ENCODE data around the gene OR52L1. TPM values are rescaled to one million over a fixed set of nuclear protein-coding genes. Genes with fewer than 3 reads are reported as not detected.
"Not testable (repeated sequence)": the region's sequence is repeated elsewhere in the genome, so short reads cannot be mapped to it uniquely, and the experiment has no call there.

OR52L1 gene
- polyA plus RNA-seq (ENCODE audit: insufficient read length): not detected

DNA sequence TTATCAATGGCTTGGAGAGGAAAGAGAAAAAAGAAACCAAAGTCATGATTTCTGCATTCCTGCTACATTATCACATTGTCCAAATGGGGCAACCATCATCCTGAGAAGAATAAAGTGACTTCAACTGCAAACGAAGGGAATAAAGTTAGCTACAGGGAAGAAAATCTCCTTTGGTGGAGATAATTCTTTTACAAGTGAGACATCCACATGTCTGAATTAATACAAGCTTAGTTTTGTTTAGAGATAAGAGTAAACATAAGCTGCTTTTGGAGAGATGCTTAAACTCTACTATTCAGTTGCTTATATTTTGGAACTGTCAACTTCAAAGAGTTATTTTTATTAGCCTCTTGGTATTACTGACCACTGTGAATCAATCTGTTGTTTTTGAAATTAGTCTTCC lies at the start of gene OR52L1:
OR52L1 (minus strand) TSS at position 101 of the 400 bp plus-strand sequence; CDS start at position 46, 55 bp downstream.
- DNase-seq (ENCODE audit: low read depth): no peak

DNA sequence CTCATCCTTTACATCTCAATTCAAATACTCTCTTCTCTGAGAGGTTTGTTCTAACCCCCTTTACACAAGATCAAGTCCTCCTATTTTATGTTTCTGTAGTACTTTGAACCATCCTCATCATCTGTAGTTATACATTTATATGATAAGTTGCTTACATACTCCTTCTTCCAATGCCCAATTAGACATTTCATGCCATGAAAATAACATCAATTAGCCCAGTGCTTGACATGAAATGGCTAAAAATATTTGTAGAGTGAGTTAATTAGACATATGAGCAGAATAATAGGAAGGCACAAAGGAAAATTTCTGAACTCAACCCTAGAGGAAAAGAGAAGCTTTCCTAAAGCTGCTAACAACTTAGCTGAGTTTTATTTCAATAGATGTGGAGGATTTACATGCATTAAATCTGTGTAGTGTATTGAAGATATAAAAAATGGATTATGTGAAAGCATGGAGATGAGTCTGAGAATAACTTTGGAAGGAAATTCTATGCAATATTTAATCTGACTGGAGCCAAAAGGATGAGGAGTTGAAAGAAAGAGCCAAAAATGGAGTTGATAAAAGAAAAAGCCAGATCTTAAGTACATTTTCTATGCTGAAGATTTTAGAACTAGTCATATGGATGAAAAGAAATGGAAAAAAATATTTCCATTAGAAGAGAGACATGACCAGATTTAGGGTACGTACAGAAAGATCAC lies 44.1 kb upstream of the OR52L1 start, which contains the start of gene OR56A1:
OR56A1 (minus strand) TSS at position 51 of the 698 bp plus-strand sequence. CDS start 3,066 bp downstream, outside the sequence.
- DNase-seq (ENCODE audit: low read depth): no peak

DNA sequence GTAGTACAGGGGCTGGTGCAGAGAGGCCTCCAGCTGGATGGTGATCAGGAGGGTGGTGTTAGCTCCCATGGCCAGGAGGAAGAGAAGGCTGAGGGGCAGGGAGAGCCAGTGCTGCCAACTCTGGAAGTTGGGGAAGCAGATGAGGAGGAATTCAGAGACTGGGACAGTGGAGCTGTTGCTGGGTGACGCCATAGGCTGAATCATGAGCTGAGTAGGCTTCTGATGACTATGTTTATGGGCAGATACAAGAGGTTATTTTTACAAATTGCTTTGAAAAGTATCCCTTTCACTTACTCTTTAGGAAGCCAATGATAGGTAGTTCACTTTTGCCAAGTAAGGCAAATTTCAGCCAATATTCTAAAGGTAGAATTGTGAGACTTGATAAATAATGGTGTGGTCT lies 40.7 kb upstream of the OR52L1 start:
- no peak for DNase-seq (ENCODE audit: low read depth)

DNA sequence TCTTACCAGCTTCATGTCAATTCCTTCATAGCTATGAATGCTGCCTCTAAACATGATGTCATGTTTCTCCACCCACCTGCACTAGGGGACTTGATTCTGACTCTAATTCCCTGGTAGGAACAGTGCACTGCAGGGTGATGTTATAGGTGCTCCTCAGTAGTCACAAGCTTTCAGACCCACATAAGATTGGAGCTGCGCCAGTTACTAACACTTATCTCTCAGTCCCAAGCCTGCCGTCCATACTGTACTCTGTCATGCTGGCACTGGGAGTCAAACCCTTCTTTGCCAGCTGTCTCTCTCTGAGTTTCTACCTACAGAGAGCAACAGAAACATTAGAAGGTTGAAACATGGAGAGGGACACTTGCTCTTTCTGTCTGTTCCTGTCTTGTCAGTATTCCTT lies 38.3 kb upstream of the OR52L1 start:
- no peak for DNase-seq (ENCODE audit: low read depth)

DNA sequence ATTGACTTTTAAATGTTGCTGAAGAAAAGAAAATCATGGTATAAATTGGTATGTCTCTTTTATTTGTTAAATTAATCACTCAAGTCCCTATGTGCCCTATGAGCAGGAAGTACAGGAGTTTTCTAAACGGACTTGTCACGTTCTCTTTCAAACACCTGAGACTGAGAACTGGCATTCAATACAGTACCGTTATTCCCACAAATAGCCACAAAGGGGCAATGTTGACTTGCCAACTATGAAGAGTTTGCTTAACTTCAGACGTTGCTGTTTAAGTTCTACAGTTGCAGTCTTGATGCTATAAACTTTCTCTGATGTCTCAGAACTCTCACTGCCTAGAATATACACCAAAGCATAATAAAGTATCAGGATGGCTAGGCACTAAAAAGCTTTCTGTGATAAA lies 36.2 kb upstream of the OR52L1 start:
- DNase-seq (ENCODE audit: low read depth): no peak

DNA sequence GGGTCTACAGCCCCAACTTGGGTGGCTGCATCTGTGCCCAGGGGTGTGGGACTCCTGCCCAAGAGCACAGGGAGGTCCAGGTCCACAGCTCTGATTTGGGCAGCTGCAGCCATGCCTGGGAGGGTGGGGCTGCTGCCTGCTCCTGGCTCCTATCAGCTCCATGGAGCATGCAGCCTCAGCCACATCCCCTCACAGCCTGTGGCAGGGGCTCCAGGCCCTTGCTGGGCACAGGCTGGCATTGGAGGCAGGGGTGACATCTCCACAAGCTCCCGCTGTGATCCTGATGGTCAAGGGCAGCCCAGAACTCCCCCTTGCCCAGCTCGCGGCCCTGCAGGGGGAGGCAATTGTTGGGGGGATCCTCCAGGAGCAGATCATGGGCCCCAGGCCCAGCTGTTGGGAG lies 26.3 kb upstream of the OR52L1 start:
- no peak for DNase-seq (ENCODE audit: low read depth)

DNA sequence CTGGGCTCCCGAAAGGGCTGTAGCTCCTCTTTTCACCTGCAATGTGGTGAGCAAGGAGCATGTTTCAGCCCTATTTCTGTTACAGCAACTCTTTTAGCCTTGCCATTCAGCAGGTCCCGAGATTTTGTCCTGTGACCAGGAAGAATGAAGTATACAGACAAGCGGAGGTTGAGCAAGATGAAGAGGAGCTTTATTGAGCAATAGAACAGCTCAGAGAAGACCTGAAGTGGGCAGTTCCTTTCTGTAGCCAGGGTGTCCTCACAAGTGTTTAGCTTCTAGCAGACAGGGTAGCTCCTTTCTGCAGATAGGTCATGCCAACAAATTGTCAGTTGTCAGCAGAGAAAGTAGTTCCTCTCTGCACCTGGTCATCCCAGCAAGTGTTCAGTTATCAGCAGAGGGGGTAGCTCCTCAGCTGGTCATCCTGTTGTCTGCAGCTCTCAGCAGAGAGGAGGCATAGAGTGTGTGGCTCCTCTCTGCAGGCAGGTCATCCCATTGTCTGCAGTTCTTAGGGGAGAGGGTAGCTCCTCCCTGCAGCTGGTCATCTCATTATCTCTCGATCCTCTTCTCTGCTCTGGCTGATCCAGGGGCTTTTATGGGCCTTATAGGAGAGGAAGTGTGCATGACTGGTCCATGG lies 25.4 kb upstream of the OR52L1 start:
- DNase-seq (ENCODE audit: low read depth): no peak

DNA sequence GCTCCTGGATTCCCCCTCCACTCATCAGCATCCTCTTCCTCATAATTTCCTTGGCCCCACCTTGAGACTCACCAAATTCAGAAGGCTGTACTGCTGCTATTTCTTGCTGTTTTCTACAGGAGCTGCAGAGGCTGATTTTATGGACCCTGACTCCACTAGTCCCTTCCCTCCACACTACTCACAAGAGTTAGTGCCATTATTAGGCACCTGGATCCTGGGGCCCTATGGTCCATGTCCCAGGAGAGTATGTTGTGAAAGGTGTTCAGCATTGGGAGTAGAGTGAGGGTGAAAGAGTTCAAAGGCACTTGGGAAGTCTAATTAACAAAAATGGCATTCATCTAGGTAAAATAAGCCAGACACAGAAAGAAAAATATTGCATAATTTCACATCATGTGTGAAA lies 20.1 kb upstream of the OR52L1 start, which contains the start of gene OR56A4:
OR56A4 (minus strand) TSS at position 101 of the 400 bp plus-strand sequence. CDS start 3,954 bp downstream, outside the sequence.
- DNase-seq (ENCODE audit: low read depth): no peak

DNA sequence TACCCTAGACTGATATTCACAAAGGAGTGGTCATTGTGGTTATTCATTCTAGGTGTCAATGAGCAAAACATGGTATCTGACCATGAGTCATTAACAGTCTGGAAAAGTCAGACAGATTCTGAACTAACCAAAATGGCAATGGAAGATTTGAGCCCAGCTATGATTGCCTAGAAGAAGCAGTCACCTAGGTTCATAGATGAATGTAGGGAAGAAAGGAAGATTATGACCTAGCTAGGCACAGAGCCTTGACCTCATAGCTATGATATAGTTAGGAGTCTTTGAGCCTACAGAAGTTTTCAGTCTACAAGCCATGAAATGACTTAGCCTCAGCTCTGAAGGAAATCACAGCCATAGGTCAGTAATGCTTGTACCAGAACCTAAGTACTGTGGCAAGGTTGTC lies 19.6 kb upstream of the OR52L1 start:
- no peak for DNase-seq (ENCODE audit: low read depth)

DNA sequence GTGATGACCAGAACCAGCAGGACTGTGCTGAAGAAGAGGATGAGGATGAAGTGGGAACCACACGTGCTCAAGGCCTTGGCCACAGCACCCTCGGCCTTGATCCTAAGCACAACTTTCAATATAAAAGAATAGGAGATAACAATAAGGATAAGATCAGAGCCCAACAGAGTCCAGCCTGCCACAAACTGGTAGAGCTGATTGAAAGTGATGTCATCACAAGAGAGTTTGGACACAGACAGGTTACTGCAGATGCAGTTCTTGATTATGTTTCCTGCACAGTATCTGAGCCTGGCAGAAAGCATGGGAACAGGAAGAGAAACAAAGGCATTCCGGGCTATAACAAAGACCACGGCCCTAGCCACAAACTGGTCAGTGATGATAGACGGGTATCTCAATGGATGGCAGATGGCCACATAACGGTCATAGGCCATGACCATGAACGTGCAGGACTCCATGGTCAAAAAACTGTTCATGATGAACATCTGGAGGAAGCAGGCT lies 15.5 kb upstream of the OR52L1 start:
- no peak for DNase-seq (ENCODE audit: low read depth)

DNA sequence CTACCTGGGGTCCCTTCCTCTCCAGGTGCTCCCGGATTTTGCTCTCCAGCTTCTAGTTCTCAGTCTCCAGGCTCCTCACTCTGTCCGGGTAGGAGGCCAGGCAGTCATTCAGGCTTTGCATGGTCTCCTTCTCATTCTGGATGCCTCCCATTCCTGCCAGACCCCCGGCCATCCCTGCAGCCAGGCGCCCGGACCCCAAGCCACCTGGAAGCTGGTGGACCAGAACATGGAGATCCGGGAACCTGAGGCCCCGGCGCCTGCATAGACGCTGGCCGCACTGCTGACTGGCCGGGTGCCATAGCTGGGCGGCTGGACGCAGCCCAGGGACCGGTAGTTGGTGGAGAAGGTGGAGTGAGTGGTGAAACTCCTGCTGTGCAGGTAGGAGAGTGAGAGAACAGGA lies 8.0 kb upstream of the OR52L1 start:
- no peak for DNase-seq (ENCODE audit: low read depth)

DNA sequence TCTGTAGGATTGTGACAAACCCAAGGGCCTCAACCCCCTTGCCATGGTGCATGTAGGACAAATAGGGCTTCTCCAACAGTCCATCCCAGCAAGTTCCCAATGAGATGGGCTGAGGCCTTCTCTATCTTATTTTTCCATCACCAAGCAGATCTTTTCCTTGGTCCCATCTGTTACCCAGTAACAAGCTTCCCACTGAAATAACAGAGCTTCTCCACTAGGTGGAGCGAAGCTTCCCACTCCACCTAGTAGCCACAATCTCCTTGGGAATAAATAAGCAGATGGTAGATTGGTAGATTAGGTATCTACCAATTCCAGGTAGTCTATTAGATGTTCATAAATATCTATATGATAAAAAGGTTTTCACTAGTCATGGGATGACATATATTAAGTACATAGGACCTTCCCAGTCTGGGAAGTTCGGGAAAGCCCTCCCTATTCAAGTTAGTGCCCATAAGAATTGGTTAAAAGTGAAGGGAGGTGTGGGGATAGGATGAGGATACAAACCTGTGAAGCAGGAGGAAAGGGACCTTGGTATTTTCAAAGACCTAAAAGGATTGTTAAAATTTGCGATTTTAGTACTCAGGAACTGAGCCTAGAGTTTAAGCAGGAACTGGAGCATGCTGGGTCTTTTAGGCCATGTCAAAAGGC lies 5.9 kb upstream of the OR52L1 start:
- no peak for DNase-seq (ENCODE audit: low read depth)

DNA sequence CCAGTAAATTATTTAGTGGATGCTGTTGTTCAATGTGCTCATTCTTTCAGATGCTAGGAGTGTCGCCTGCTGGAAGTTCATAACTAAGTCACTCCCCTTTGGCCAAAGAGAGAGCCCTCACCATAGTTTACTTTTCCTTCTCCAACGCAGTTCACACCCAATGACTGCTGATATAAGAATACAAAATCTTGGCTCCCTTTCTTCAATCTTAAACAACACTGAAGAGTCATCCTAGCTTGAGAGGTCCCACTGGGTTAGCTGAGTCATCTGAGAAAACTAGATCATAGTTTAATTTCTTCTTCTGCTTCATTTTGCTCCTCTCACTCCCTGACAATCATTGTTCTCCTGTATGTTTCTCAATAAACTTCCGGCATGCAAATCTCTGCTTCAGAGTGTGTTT lies 5.4 kb upstream of the OR52L1 start:
- no peak for DNase-seq (ENCODE audit: low read depth)

DNA sequence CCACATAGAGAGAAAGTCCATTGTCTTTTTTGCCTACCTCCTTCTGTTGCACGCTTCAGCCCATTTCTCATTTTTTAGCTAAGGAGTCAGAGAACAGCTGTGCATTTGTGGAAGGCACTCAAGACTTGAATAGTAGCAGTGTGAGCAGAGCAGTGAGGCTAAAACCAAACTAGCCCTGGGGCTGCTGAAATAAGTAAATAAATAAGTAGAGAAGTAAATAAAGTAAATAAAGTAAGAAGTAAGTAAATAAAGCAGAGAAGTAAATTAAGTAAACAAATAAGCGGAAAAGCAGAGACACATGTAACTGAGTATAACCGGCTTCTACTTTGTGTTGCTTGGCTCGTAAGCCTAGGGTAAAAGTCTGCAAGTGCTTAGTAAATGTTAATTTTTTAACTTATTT lies 2.4 kb upstream of the OR52L1 start:
- DNase-seq (ENCODE audit: low read depth): no peak

DNA sequence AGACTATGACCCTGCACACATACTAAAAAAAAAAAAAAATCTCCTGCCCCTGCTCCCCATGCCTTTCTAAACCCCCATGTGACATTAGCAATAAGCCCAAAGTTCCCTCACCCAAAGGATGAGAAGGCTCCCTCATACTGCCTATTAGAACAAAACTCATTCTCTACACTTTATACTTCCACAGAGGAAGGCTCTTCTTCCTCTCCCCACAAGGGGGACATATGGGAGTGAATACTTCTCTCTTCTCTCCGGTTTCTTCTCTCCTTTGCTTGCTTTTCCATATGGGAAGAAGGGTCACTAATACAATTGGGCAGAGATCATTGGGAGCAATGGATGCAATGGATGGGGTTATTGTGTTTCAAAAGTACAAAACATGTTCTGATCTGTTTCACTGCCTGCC lies 3.3 kb downstream of the OR52L1 start:
- no peak for DNase-seq (ENCODE audit: low read depth)

DNA sequence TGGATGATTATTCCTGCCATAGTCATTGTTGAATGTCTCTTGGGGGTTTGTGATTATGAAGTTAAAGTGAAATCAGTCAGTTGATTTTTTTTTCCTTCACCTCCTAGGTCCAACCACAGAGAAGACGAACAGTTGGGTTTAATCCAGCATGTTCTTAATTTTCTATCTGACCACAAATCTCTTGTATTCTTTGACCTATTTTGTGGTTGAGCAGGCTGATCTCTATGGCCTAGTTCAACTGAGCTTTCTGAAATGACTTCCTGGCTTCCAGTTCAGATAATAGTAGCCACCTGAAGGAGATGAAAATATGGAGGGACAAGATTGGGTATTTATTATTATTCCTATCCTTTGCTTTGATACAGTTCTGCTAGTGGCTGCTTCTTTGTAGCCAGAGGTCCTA lies 13.3 kb downstream of the OR52L1 start:
- no peak for DNase-seq (ENCODE audit: low read depth)

DNA sequence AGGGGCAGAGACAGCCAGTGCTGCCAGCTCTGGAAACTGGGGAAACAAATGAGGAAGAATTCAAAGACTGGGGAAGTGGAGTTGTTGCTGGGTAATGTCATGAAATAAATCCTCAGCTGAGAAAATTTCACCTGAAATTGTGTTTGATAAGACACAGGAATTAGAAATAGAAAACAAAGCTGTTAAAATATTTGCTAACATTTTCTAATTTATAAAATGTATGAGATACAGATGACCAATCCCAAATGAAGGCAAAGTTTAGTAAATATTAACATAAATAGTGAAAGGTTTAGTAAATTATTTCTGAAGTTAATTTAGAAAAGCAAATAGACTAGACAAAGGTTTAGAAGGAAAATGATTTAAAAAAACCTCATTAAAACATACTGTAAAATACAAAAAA lies 18.4 kb downstream of the OR52L1 start, which contains the start of gene OR56A5:
OR56A5 (minus strand) TSS at position 101 of the 400 bp plus-strand sequence; CDS start at position 101, 0 bp downstream.
- DNase-seq (ENCODE audit: low read depth): no peak

DNA sequence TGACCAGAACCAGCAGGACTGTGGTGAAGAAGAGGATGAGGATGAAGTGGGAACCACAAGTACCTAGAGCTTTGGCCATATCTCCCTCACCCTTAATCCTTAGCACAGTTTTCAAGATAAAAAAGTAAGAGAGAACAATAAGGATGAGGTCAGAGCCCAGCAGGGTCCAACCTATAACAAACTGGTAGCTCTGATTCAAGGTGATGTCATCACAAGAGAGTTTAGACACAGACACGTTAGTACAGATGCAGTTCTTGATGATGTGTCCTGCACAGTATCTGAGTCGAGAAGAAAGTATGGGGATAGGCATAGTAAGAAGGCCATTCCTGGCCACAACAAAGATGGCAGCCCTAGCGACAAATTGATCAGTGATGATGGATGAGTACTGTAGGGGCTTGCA lies 19.1 kb downstream of the OR52L1 start:
- no peak for DNase-seq (ENCODE audit: low read depth)

DNA sequence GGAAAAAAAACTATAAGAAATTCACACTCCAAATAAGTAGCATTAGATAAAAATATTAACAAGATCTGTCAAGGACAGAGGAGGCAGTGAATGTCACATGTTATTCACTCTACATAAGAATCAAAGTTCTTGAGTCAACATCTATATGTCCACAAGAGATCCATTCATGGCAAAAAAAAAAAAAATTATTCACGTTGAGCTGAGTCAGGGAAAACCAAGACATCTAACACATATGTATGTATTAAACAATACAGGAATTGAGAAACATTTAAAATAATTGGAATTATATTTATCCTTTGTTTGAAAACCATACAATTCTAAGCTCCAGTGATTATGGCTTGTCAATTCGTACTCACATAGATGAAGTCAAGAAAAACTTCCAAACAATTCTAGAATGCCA lies 19.8 kb downstream of the OR52L1 start:
- no peak for DNase-seq (ENCODE audit: low read depth)

DNA sequence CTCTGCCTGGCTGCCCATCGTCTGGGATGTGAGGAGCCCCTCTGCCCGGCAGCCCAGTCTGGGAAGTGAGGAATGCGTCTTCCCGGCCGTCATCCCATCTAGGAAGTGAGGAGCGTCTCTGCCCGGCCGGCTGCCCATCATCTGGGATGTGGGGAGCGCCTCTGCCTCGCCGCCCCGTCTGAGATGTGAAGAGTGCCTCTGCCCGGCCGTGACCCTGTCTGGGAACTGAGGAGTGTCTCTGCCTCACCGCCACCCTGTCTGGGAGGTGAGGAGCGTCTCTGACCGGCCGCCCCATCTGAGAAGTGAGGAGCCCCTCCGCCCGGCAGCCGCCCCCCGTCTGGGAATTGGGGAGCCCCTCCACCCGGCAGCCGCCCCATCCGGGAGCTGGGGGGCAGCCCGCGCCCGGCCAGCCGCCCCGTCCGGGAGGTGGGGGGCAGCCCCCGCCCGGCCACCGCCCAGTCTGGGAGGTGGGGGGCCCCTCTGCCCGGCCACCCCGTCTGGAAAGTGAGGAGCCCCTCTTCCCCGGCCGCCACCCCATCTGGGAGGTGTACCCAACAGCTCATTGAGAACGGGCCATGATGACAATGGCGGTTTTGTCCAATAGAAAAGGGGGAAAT lies 26.0 kb downstream of the OR52L1 start:
- DNase-seq (ENCODE audit: low read depth): not testable (repeated sequence)

DNA sequence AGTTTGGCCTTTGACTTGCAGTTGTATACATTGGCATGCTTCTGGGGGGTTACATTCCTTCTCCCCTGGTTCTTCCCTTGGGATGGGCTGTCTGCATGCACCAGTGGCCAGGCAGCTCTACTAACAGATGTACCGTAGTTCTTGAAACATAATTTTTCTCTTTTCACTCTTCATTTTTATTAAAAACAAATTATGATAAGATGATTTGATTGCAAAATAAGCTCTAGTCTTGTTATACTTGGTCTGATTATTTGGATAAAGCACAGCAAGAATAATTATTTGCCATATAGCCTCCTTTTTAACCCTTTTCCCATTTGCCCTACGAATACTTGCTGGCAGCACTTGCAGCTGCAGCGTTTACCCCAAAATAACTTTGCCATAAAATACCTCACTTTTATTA lies 31.2 kb downstream of the OR52L1 start:
- no peak for DNase-seq (ENCODE audit: low read depth)

DNA sequence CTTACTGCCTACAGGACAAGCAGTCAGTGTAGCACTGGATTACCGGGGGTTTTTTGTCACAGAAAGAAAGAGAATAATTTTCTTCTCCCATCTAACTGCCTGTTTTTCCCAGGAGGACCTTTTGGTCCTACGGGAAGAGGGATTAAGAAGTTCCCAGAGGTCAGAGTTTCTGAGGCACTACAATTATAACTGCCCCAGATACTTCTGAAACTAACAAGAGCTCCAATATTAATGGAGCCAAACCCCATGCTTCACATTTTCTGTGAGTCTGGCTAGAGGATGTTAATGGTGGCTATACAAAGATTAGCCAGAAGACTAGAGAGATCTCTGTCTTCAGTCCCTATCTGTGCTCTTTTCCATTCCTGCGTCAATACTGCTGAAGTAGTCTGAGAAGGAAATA lies 44.8 kb downstream of the OR52L1 start, which contains the start of gene OR56A3:
OR56A3 (plus strand) TSS at position 301 of the 400 bp plus-strand sequence. CDS start 5,096 bp downstream, outside the sequence.
- no peak for DNase-seq (ENCODE audit: low read depth)
